HG02763 (cell line): ENCODE data around the gene FUT6.
"Not testable (repeated sequence)": the region's sequence is repeated elsewhere in the genome, so short reads cannot be mapped to it uniquely, and the experiment has no call there.

Experiments
- ATAC-seq: cut with Tn5 transposase; IDR thresholded peaks from one replicate; pipeline ENCODE4 v1.9.1; 2021; ENCODE audit warnings: mild to moderate bottlenecking, moderate library complexity; ENCODE audit not compliant: unreplicated experiment

Gene FUT6, protein sequence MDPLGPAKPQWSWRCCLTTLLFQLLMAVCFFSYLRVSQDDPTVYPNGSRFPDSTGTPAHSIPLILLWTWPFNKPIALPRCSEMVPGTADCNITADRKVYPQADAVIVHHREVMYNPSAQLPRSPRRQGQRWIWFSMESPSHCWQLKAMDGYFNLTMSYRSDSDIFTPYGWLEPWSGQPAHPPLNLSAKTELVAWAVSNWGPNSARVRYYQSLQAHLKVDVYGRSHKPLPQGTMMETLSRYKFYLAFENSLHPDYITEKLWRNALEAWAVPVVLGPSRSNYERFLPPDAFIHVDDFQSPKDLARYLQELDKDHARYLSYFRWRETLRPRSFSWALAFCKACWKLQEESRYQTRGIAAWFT

DNA sequence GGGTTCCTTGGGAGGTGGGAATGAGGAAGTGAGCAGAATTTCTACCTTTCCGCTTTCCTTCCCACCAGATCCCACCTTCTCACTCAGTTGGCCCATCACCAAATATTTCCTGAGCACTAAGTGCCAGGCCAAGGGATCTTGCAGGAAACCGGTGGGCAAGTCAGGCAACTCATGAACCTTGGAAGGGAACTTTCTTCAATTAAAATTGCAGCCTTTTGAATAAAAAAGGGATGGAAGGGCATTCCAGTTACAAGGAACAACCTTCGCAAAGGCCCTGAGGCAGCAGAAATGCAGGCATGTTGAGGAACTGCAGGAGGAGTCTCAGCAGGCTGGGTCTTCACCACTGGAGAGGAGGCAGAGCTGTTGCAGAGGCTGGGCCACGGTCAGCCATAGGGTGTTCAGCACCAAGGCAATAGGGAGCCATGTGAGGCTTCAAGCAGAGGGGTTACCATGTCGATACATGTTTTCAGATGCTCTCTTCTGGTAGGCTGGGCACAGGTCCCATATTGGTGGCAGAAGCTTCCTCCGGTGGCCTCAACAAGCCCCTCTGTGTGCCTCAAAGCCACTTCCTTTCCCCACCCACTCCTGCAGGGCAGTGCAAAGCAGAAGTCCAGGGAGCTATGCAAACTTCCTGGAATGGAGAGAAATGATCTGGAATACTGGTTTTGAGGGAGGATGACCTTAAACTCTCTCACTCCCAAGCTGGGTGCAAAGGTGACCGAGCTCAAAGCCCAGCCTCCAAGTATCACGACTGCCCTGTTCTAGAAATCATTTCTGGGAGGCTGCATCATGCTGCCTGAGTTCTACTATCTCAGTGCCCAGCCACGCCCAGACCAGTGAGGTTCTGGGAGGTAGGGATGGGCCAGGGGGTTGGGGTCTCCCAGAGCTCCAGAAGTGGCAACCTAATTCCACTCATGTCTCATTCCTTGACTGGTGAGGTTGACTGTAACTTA lies at the start of gene FUT6:
Gene FUT6, minus strand, starts transcription at position 638 of the 953 bp plus-strand sequence. CDS start 7,135 bp downstream, outside the sequence.
- ATAC-seq, result no peak

GRCh38 chr19:5884065-5884811 lies 44.7 kb upstream of the FUT6 start:
- ATAC-seq, result not testable (repeated sequence)

DNA sequence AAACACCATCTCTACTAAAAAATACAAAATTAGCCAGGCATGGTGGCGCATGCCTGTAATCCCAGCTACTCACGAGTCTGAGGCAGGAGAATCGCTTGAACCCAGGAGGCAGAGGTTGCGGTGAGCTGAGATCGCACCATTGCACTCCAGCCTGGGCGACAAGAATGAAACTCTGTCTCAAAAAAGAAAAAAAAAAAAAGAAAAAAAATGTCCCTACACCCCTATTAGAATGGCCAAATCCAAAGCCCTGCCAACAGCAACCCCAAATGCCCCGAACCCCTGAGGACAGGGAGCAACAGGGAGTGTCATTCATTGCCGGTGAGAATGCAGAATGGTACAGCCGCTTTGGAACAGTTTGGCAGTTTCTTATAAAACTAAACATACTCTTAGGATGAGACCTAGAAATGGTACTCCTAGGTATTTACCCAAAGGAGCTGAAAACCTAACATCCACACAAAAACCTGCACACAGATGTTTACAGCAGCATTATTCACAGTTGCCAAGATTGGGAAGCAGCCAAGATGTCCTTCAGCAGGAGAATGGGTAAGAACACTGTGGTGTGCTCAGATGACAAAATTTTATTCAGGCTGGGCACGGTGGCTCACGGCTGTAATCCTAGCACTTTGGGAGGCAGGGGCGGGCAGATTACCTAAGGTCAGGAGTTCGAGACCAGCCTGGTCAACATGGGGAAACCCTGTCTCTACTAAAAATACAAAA lies 43.8 kb upstream of the FUT6 start:
- not testable (repeated sequence) for ATAC-seq

- no peak for ATAC-seq
Measured at GRCh38 chr19:5882421-5882968, 43.0 kb upstream of the FUT6 start.

GRCh38 chr19:5881543-5882299 lies 42.2 kb upstream of the FUT6 start:
- ATAC-seq, result no peak

- no peak for ATAC-seq
Measured at GRCh38 chr19:5880604-5881078, 41.1 kb upstream of the FUT6 start.

DNA sequence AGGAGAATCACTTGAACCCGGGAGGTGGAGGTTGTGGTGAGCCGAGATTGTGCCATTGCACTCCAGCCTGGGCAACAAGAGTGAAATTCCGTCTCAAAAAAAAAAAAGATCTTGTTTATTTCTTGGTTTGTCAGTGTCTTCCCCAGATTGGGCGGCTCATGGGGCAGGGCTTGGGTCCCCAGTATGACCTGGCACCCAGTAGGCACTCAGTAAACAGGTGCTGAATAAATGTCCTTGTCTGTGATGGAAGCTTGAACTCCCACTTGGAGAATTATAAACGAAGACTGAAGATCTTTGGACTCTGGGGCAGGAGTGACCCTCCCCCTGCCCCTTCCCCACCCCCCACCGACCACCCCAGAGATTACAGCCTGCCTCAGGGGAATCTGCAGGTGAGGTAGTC lies 40.7 kb upstream of the FUT6 start:
- no peak for ATAC-seq

- ATAC-seq, result no peak
Measured at GRCh38 chr19:5877882-5878281, 38.4 kb upstream of the FUT6 start.

DNA sequence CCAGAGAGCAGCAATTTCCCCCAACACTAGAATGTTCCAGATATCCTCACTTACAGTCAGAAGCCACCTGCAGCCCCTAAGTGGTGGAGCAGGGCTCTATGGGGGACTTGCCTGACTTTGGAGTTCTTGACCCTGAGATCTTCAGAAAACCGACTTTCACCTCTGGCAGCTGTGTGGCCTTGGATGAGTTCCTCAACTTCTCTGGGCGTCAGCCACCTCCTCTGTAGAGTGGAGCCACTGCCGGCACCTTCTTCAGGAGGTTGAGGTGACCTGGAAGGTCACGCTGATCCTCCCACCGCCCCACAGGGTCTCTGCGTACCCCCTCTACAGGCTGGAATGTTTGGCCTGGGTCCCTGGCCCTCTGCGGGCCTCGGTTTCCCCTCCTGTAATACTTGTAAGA lies 37.9 kb upstream of the FUT6 start:
- no peak for ATAC-seq

DNA sequence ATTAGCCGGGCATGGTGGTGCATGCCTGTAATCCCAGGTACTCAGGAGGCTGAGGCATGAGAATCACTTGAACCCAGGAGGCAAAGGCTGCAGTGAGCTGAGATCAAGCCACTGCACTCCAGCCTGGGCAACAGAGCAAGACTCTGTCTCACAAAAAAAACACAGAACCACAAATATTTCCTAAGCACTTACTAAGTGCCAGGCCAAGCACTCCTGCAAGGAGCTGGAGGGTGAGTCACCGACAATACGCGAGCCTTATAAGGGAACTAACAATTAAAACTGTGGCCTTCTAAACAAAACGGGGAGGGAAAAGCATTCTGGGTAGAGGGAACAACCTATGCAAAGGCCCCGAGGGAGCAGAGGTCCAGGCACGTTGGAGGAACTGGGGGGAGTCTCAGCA lies 35.0 kb upstream of the FUT6 start:
- ATAC-seq, result not testable (repeated sequence)

- no peak for ATAC-seq
Measured at GRCh38 chr19:5873617-5874199, 34.2 kb upstream of the FUT6 start.

DNA sequence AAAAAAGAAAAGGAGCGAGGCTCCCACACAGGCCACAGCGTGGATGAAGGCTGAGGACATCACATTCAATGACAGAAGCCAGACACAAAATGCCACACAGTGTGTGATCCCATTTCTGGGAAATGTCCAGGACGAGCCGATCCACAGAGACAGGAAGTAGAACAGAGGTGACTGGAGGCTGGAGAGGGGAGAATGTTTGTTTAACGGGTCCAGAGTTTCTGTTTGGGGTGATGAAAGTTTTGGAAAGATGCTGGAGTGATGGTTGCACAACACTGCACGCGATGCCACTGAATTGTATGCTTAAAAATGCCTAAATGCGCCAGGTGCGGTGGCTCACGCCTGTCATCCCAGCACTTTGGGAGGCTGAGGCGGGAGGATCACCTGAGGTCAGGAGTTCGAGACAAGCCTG lies 31.5 kb upstream of the FUT6 start:
- ATAC-seq, result no peak

DNA sequence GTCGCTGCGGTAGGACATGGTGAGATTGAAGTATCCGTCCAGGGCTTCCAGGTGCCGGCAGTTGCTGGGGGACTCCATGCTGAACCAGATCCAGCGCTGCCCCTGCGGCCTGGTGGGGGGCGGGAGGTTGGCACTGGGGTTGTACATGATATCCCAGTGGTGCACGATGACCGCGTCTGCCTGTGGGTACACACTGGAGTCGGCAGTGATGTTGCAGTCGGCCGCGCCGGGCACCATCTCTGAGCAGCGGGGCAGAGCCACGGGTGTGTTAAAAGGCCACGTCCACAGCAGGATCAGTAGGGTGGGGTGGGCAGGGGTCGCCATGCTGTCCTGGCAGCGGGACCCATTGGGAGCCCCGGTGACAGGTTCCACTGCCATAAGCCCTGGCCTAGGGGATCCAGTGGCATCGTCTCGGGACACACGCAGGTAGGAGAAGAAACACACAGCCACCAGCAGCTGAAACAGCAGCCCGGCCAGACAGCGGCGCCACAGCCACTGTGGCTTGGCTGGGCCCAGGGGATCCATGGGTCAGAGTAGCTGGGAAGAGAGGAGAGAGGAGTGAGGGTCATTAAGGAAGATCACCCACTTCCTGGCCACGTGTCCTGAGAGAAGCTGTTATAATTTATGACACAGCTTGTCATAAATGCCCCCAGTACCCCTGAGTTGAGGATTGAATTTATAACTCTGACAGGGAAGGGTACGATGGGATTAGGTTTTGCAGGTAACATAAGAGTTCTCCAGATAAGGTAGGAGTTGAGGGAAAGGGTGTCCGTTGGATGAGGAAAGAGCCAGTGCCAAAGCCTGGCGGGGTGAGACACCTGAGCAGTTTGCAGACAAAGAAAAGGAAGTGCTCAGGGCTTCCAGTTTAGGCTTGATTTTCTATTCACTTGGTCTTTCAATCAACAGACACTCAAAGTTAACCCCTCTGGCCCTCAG lies 28.0 kb upstream of the FUT6 start:
- no peak for ATAC-seq

- ATAC-seq, result no peak
Measured at GRCh38 chr19:5865772-5866171, 26.3 kb upstream of the FUT6 start.

DNA sequence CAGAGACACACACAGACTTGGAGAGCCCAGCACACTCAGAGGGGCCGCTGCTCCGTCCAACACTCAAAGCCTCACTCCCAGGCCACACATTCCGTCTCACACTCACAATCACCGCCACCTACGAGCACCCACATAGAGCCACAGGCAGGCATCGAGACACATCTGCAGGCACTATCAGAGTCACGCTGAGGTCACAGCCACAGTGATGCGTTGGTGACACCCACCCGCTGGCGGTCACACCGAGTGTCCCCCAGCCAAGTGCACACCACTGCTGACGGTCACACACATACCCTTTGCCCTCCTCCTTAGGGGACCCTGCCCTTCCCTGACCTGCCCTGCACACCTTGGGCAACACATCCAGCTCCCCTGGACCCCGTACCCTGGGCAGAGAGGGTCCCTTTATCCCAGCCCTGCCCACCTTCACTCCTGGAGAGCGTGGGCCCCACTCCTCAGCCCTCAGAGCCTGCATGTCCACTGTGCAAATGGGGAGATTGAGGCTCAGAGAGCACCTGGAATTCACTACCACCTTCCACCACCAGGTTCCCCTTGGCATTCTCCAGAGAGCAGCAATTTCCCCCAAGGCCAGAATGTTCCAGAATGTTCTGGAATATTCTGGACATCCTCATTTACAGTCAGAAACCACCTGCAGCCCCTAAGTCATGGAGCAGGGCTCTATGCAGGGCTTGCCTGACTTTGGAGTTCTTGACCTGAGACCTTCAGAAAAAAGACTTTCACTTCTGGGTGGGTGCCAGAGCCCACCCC lies 25.4 kb upstream of the FUT6 start:
- ATAC-seq, result no peak

DNA sequence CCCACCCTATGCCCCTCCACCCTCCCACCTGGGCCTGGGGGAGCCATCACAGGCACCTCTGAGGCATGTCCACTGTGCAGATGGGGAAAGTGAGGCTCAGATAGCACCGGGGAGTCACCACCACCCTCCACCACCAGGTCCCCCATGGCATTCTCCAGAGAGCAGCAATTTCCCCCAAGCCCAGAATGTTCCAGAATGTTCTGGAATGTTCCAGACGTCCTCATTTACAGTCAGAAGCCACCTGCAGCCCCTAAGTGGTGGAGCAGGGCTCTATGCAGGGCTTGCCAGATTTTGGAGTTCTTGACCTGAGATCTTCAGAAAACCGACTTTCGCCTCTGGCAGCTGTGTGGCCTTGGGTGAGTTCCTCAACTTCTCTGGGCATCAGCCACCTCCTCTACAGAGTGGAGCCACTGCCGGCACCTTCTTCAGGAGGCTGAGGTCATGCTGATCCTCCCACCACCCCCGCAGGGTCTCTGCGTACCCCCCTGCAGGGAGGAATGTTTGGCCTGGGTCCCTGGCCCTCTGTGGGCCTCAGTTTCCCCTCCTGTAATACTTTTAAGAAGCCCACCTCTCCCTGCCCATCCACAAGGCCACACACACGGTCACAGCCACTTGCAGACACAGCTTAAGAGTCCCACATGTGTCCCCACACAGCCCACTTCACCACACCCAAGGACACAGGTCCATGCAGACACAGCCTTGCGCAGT lies 24.7 kb upstream of the FUT6 start:
- no peak for ATAC-seq
